KMS-11 (cell line): ENCODE measurements around the gene NTM.

ENCODE experiments used
- H2AFZ ChIP-seq: fragments of 200-600 bp; sonication (generic); 2 replicates; pipeline ENCODE4 v1.6.1; 2016; ENCODE audit warnings: antibody characterized with exemption, mixed run types, low read depth
- H3K27ac ChIP-seq: fragments of 200-600 bp; sonication (generic); 2 replicates; pipeline ENCODE4 v1.6.1; 2016; ENCODE audit warnings: mild to moderate bottlenecking, mixed run types
- H3K27me3 ChIP-seq: fragments of 200-600 bp; sonication (generic); 2 replicates; pipeline ENCODE4 v1.6.1; 2017; ENCODE audit warnings: mild to moderate bottlenecking, low read depth, mixed run types, moderate library complexity; ENCODE audit not compliant: insufficient read depth
- H3K36me3 ChIP-seq: fragments of 200-600 bp; sonication (generic); 2 replicates; pipeline ENCODE4 v1.6.1; 2017; ENCODE audit warnings: mild to moderate bottlenecking, mixed run types; ENCODE audit not compliant: insufficient read depth
- H3K4me1 ChIP-seq: fragments of 200-600 bp; sonication (generic); 2 replicates; pipeline ENCODE4 v1.6.1; 2016; ENCODE audit warnings: mild to moderate bottlenecking, low read depth, mixed run types; ENCODE audit not compliant: poor library complexity, severe bottlenecking
- H3K4me2 ChIP-seq: fragments of 200-600 bp; sonication (generic); 2 replicates; pipeline ENCODE4 v1.7.0; 2016; ENCODE audit warnings: mild to moderate bottlenecking, mixed run types
- H3K4me3 ChIP-seq: fragments of 200-600 bp; sonication (generic); IDR thresholded peaks from 2 replicates; pipeline ENCODE4 v1.6.1; 2017; ENCODE audit warnings: low read depth, low read length, mixed read lengths; ENCODE audit not compliant: insufficient read depth
- H3K79me2 ChIP-seq: fragments of 200-600 bp; sonication (generic); 2 replicates; pipeline ENCODE4 v1.6.1; 2016; ENCODE audit warnings: low read depth, mixed run types; ENCODE audit not compliant: insufficient read depth
- H3K9ac ChIP-seq: fragments of 200-600 bp; sonication (generic); 2 replicates; pipeline ENCODE4 v1.6.1; 2016; ENCODE audit warnings: mild to moderate bottlenecking, mixed run types
- H4K20me1 ChIP-seq: fragments of 200-600 bp; sonication (generic); 2 replicates; pipeline ENCODE4 v1.6.1; 2016; ENCODE audit warnings: mild to moderate bottlenecking, mixed run types; ENCODE audit not compliant: insufficient read depth
- CTCF ChIP-seq: fragments of 200-600 bp; sonication (generic); conservative IDR thresholded peaks from 2 replicates; pipeline ENCODE4 v1.6.1; 2017; ENCODE audit warnings: low read depth, mild to moderate bottlenecking, antibody characterized with exemption, low read length, moderate library complexity, mixed read lengths

The NTM gene

GRCh38 chr11:131810541-131810940, 440.1 kb downstream of the NTM start:
- Histone ChIP-seq H2AFZ (no peak overlapping the region), H3K9ac (no peak overlapping the region), H3K27me3 (no peaks in the 10 kb centered on the region), H3K4me3 (no peak overlapping the region), H3K36me3 (no peaks in the 10 kb centered on the region), H3K4me2 (no peak overlapping the region), H4K20me1 (no peaks in the 10 kb centered on the region), H3K4me1 (no peaks in the 10 kb centered on the region), H3K27ac (no peak overlapping the region), H3K79me2 (no peaks in the 10 kb centered on the region)
- no peak for TF ChIP-seq CTCF

- Histone ChIP-seq H2AFZ (no peak overlapping the region), H3K4me3 (no peak overlapping the region), H3K4me2 (no peak overlapping the region), H3K4me1 (no peaks in the 10 kb centered on the region), H3K79me2 (no peaks in the 10 kb centered on the region), H4K20me1 (no peaks in the 10 kb centered on the region), H3K27me3 (no peaks in the 10 kb centered on the region), H3K36me3 (no peaks in the 10 kb centered on the region), H3K9ac (no peak overlapping the region), H3K27ac (no peak overlapping the region)
- TF ChIP-seq CTCF: no peak
Observed at GRCh38 chr11:131811383-131811782, 441.0 kb downstream of the NTM start.

GRCh38 chr11:131814108-131814507, 443.7 kb downstream of the NTM start:
- Histone ChIP-seq H3K27ac (no peak overlapping the region), H3K36me3 (no peaks in the 10 kb centered on the region)
- TF ChIP-seq CTCF: no peak

GRCh38 chr11:131815590-131815989, 445.2 kb downstream of the NTM start:
- no peak for TF ChIP-seq CTCF
- H3K27me3 ChIP-seq: no peaks in the 10 kb centered on the region
- no peak overlapping the region for H3K4me3 ChIP-seq
- no peaks in the 10 kb centered on the region for H3K4me1 ChIP-seq
- H3K9ac ChIP-seq: no peak overlapping the region
- H3K4me2 ChIP-seq: no peak overlapping the region
- H4K20me1 ChIP-seq: no peaks in the 10 kb centered on the region
- no peak overlapping the region for H2AFZ ChIP-seq
- no peaks in the 10 kb centered on the region for H3K79me2 ChIP-seq
- H3K36me3 ChIP-seq: no peaks in the 10 kb centered on the region
- no peak overlapping the region for H3K27ac ChIP-seq

More at GRCh38 chr11:131814108-131814507, 443.7 kb downstream of the NTM start:
- no peak overlapping the region for H3K4me2 ChIP-seq
- no peak overlapping the region for H2AFZ ChIP-seq
- H3K27me3 ChIP-seq: no peaks in the 10 kb centered on the region
- no peak overlapping the region for H3K4me3 ChIP-seq
- no peaks in the 10 kb centered on the region for H3K4me1 ChIP-seq
- H4K20me1 ChIP-seq: no peaks in the 10 kb centered on the region
- H3K79me2 ChIP-seq: no peaks in the 10 kb centered on the region
- no peak overlapping the region for H3K9ac ChIP-seq
